ENCODE data around the gene COL20A1.

Gene COL20A1

GRCh38 chr20:63308218-63308911 is 15.4 kb downstream of the COL20A1 start:
- DNase-seq (ENCODE audit: low read depth): no peak

GRCh38 chr20:63309261-63310071 is 16.5 kb downstream of the COL20A1 start:
- DNase-seq (ENCODE audit: low read depth): no peak

- DNase-seq (ENCODE audit: low read depth): no peak
Measured at GRCh38 chr20:63310265-63310991, 17.4 kb downstream of the COL20A1 start.

GRCh38 chr20:63311186-63311832 is 18.3 kb downstream of the COL20A1 start:
- DNase-seq (ENCODE audit: low read depth): no peak

- DNase-seq (ENCODE audit: low read depth): no peak
Measured at GRCh38 chr20:63311833-63312243, 18.9 kb downstream of the COL20A1 start.

GRCh38 chr20:63312273-63312672 is 19.3 kb downstream of the COL20A1 start:
- DNase-seq (ENCODE audit: low read depth): no peak

GRCh38 chr20:63312690-63313348 is 19.8 kb downstream of the COL20A1 start:
- no peak for DNase-seq (ENCODE audit: low read depth)

GRCh38 chr20:63313349-63314014 is 20.5 kb downstream of the COL20A1 start:
- no peak for DNase-seq (ENCODE audit: low read depth)

- DNase-seq (ENCODE audit: low read depth): no peak
Measured at GRCh38 chr20:63314015-63314471, 21.1 kb downstream of the COL20A1 start.

GRCh38 chr20:63314566-63315239 is 21.7 kb downstream of the COL20A1 start:
- no peak for DNase-seq (ENCODE audit: low read depth)

- DNase-seq (ENCODE audit: low read depth): no peak
Measured at GRCh38 chr20:63315240-63315689, 22.3 kb downstream of the COL20A1 start.

- DNase-seq (ENCODE audit: low read depth): no peak
Measured at GRCh38 chr20:63315731-63316491, 22.9 kb downstream of the COL20A1 start.

- no peak for DNase-seq (ENCODE audit: low read depth)
Measured at GRCh38 chr20:63316502-63316921, 23.5 kb downstream of the COL20A1 start.

GRCh38 chr20:63317061-63317460 is 24.1 kb downstream of the COL20A1 start:
- no peak for DNase-seq (ENCODE audit: low read depth)

GRCh38 chr20:63317601-63318291 is 24.8 kb downstream of the COL20A1 start:
- DNase-seq (ENCODE audit: low read depth): no peak

- no peak for DNase-seq (ENCODE audit: low read depth)
Measured at GRCh38 chr20:63318391-63319163, 25.6 kb downstream of the COL20A1 start.

GRCh38 chr20:63319164-63320040 is 26.4 kb downstream of the COL20A1 start:
- no peak for DNase-seq (ENCODE audit: low read depth)
